H1 (cell line): ENCODE results near the gene NUDT3. TPM values are rescaled to one million over a fixed set of nuclear protein-coding genes. Genes with fewer than 3 reads are reported as not detected.

Experiments used
- CTCF ChIA-PET: fragments of 300-600 bp; sonication (Branson Sonifier 250); formaldehyde crosslinking; loops from one replicate; lab custom pipeline; 2021; ENCODE audit not compliant: partially characterized antibody; lab: Charles Lee
- POLR2A ChIA-PET: fragments of 300-600 bp; sonication (Branson Sonifier 250); formaldehyde crosslinking; loops from one replicate; lab custom pipeline; 2021; ENCODE audit warnings: inconsistent platforms; ENCODE audit not compliant: partially characterized antibody; lab: Charles Lee
- DNase-seq, 2 experiments: peaks; one replicate each; pipeline versions ENCODE4 v3.0.0 to v3.0.0-alpha.2; 2010 to 2022; ENCODE audit warnings: low spot score in 2 of 2, low read depth in 1 of 2, mixed read lengths in 1 of 2
- FAIRE-seq: peaks from 2 replicates; lab custom pipeline; 2011; peaks lifted over from hg19 to GRCh38; lab: Jason Lieb, UNC
- H2AFZ ChIP-seq: 2 replicates; pipeline ENCODE4 v1.8.1; 2012; ENCODE audit warnings: low read length, inconsistent platforms
- H2AK5ac ChIP-seq: 2 replicates; pipeline ENCODE4 v1.6.1; 2013; ENCODE audit warnings: low read depth, low read length
- H2BK120ac ChIP-seq: replicated peaks from 2 replicates; pipeline ENCODE3; 2013; ENCODE audit warnings: low read depth, low read length, inconsistent platforms
- H2BK12ac ChIP-seq: 2 replicates; pipeline ENCODE4 v1.6.1; 2013; ENCODE audit warnings: low read depth, low read length
- H2BK15ac ChIP-seq: 2 replicates; pipeline ENCODE4 v1.6.1; 2013; ENCODE audit warnings: low read length
- H2BK20ac ChIP-seq: 2 replicates; pipeline ENCODE4 v1.6.1; 2013; ENCODE audit warnings: low read length
- H2BK5ac ChIP-seq: 2 replicates; pipeline ENCODE4 v1.6.1; 2013; ENCODE audit warnings: low read depth, low read length
- H3K14ac ChIP-seq: 2 replicates; pipeline ENCODE4 v1.6.1; 2013; ENCODE audit warnings: inconsistent platforms; ENCODE audit not compliant: insufficient read length
- H3K18ac ChIP-seq: 2 replicates; pipeline ENCODE4 v1.6.1; 2013; ENCODE audit warnings: low read length; ENCODE audit errors: extremely low read depth
- H3K23ac ChIP-seq: 2 replicates; pipeline ENCODE4 v1.6.1; 2013; ENCODE audit warnings: inconsistent platforms; ENCODE audit not compliant: insufficient read length
- H3K23me2 ChIP-seq: 2 replicates; pipeline ENCODE4 v1.6.1; 2013; ENCODE audit warnings: low read depth, low read length
- H3K27ac ChIP-seq: 2 replicates; pipeline ENCODE4 v1.6.1; 2011; ENCODE audit warnings: low read depth, low read length, inconsistent platforms
- H3K27me3 ChIP-seq, 4 experiments: replicated peaks in 1 of 4; 1 replicate in 1 of 4; 2 replicates in 3 of 4; pipeline versions ENCODE4 v1.6.1 to v1.8.1; 2011 to 2013; ENCODE audit warnings: low read length in 3 of 4, mild to moderate bottlenecking in 3 of 4, inconsistent platforms in 2 of 4, mixed read lengths in 2 of 4, moderate library complexity in 1 of 4; ENCODE audit not compliant: control insufficient read depth in 3 of 4, insufficient read depth in 3 of 4; ENCODE audit errors: extremely low read depth in 1 of 4
- H3K36me3 ChIP-seq, 4 experiments: 2 replicates each; pipeline versions ENCODE4 v1.6.1 to v1.8.1; 2011 to 2013; ENCODE audit warnings: mild to moderate bottlenecking in 4 of 4, low read length in 3 of 4, moderate library complexity in 2 of 4, control low read depth in 1 of 4, inconsistent platforms in 1 of 4; ENCODE audit not compliant: insufficient read depth in 4 of 4, control insufficient read depth in 2 of 4
- H3K4ac ChIP-seq: replicated peaks from 2 replicates; pipeline ENCODE3; 2013; ENCODE audit warnings: low read length, low read depth, mixed read lengths, inconsistent platforms; ENCODE audit not compliant: insufficient read length
- H3K4me1 ChIP-seq, 4 experiments: replicated peaks in 1 of 4; 1 replicate in 1 of 4; 2 replicates in 3 of 4; pipeline versions ENCODE4 v1.6.1 to v1.8.1; 2011 to 2013; ENCODE audit warnings: low read length in 3 of 4, inconsistent platforms in 2 of 4, mixed read lengths in 1 of 4; ENCODE audit not compliant: insufficient read depth in 4 of 4, control insufficient read depth in 3 of 4
- H3K4me2 ChIP-seq, 2 experiments: 2 replicates each; pipeline versions ENCODE4 v1.6.1 to v1.8.1; 2011 to 2013; ENCODE audit warnings: low read depth in 2 of 2, low read length in 2 of 2, control low read depth in 1 of 2, inconsistent platforms in 1 of 2, mild to moderate bottlenecking in 1 of 2; ENCODE audit not compliant: insufficient read depth in 1 of 2
- H3K4me3 ChIP-seq, 4 experiments: fragments of 200-600, 300-600 bp in 1 of 4; sonication (generic), shearing (Covaris generic), sonication (Bioruptor Twin) in 1 of 4; 2 replicates each; pipeline versions ENCODE4 v1.5.1 to v1.8.1; 2011 to 2016; ENCODE audit warnings: low read length in 4 of 4, low read depth in 3 of 4, control low read depth in 2 of 4, inconsistent platforms in 2 of 4, mild to moderate bottlenecking in 2 of 4, mixed read lengths in 1 of 4, moderate library complexity in 1 of 4; ENCODE audit not compliant: insufficient read depth in 2 of 4; ENCODE audit errors: extremely low read depth in 1 of 4
- H3K56ac ChIP-seq: replicated peaks from 2 replicates; pipeline ENCODE3; 2013; ENCODE audit warnings: low read depth, mild to moderate bottlenecking, mixed read lengths, low read length, inconsistent platforms; ENCODE audit not compliant: insufficient read length
- H3K79me1 ChIP-seq: 2 replicates; pipeline ENCODE4 v1.6.1; 2013; ENCODE audit warnings: low read depth, low read length, control low read depth
- H3K79me2 ChIP-seq, 2 experiments: 2 replicates each; pipeline versions ENCODE4 v1.6.1 to v1.8.1; 2012 to 2013; ENCODE audit warnings: low read length in 2 of 2, mild to moderate bottlenecking in 2 of 2, inconsistent platforms in 1 of 2; ENCODE audit not compliant: insufficient read depth in 2 of 2, control insufficient read depth in 1 of 2
- H3K9ac ChIP-seq, 4 experiments: replicated peaks in 1 of 4; 1 replicate in 1 of 4; 2 replicates in 3 of 4; pipeline versions ENCODE4 v1.6.1 to v1.8.1; 2011 to 2013; ENCODE audit warnings: low read depth in 3 of 4, low read length in 3 of 4, control low read depth in 2 of 4, mild to moderate bottlenecking in 2 of 4, moderate library complexity in 2 of 4, inconsistent platforms in 1 of 4; ENCODE audit errors: extremely low read depth in 1 of 4
- H3K9me3 ChIP-seq, 2 experiments: 2 replicates each; pipeline versions ENCODE4 v1.6.1 to v1.8.1; 2012 to 2013; ENCODE audit warnings: mild to moderate bottlenecking in 2 of 2, moderate library complexity in 2 of 2, control low read depth in 1 of 2, inconsistent platforms in 1 of 2, low read depth in 1 of 2, low read length in 1 of 2, mixed read lengths in 1 of 2; ENCODE audit not compliant: insufficient read depth in 2 of 2
- H4K20me1 ChIP-seq, 2 experiments: replicated peaks in 1 of 2; 2 replicates each; pipeline versions ENCODE3 to v1.8.1; 2011 to 2013; ENCODE audit warnings: inconsistent platforms in 2 of 2, low read length in 2 of 2, mild to moderate bottlenecking in 1 of 2; ENCODE audit not compliant: insufficient read depth in 2 of 2, control insufficient read depth in 1 of 2
- H4K5ac ChIP-seq: 2 replicates; pipeline ENCODE4 v1.6.1; 2013; ENCODE audit warnings: low read length, low read depth, mixed read lengths, inconsistent platforms; ENCODE audit not compliant: insufficient read length
- H4K8ac ChIP-seq: 2 replicates; pipeline ENCODE4 v1.8.0; 2013; ENCODE audit warnings: mild to moderate bottlenecking, moderate library complexity, low read length, inconsistent platforms; ENCODE audit not compliant: insufficient read depth; ENCODE audit errors: extremely low read depth
- H4K91ac ChIP-seq: replicated peaks from 2 replicates; pipeline ENCODE3; 2013; ENCODE audit warnings: low read length, mixed read lengths, inconsistent platforms; ENCODE audit not compliant: insufficient read length
- CBX5 ChIP-seq: fragments of 300-800, 300-1000 bp; sonication (generic); IDR thresholded peaks from 2 replicates; pipeline ENCODE4 v1.7.1; 2016; ENCODE audit warnings: antibody characterized with exemption, low read length, low read depth
- CBX8 ChIP-seq: fragments of 300-800, 300-1000 bp; sonication (generic); IDR thresholded peaks from 2 replicates; pipeline ENCODE4 v1.7.1; 2016; ENCODE audit warnings: low read depth, low read length, borderline replicate concordance
- JUN ChIP-seq: IDR thresholded peaks from 2 replicates; pipeline ENCODE4 v1.6.1; 2011; ENCODE audit warnings: low read depth, mild to moderate bottlenecking, improper control_type of control experiment, low read length
- KDM4A ChIP-seq: IDR thresholded peaks from one replicate; pipeline ENCODE4 v1.7.1; 2012; ENCODE audit warnings: low read depth, mild to moderate bottlenecking, moderate library complexity, low read length, inconsistent platforms; ENCODE audit not compliant: severe bottlenecking
- KDM5A ChIP-seq: fragments of 200-600 bp; IDR thresholded peaks from 2 replicates; pipeline ENCODE4 v1.7.1; 2012; ENCODE audit warnings: mild to moderate bottlenecking, low read length, inconsistent platforms, mixed read lengths
- POU5F1 ChIP-seq: IDR thresholded peaks from 2 replicates; pipeline ENCODE4 v1.6.1; 2011; ENCODE audit warnings: low read depth, mild to moderate bottlenecking, low read length, moderate library complexity
- RBBP5 ChIP-seq: IDR thresholded peaks from 2 replicates; pipeline ENCODE4 v1.7.1; 2012; ENCODE audit warnings: low read depth, mild to moderate bottlenecking, inconsistent platforms, low read length, moderate library complexity, borderline replicate concordance
- SIN3A ChIP-seq, 2 experiments: IDR thresholded peaks in 1 of 2; conservative IDR thresholded peaks in 1 of 2; 2 replicates each; pipeline ENCODE4 v1.6.1; 2011 to 2012; ENCODE audit warnings: low read length in 2 of 2, improper control_type of control experiment in 1 of 2, low read depth in 1 of 2, mild to moderate bottlenecking in 1 of 2
- SIRT6 ChIP-seq: IDR thresholded peaks from one replicate; pipeline ENCODE4 v1.7.1; 2012; ENCODE audit warnings: low read length, inconsistent platforms
- SRF ChIP-seq: IDR thresholded peaks from 2 replicates; pipeline ENCODE4 v1.6.1; 2011; ENCODE audit warnings: mild to moderate bottlenecking, low read depth, low read length, moderate library complexity
- USF2 ChIP-seq: IDR thresholded peaks from 2 replicates; pipeline ENCODE4 v1.6.1; 2011; ENCODE audit warnings: low read length, improper control_type of control experiment
- WGBS, 2 experiments: shearing (Covaris generic) in 1 of 2; methylation state at CpG; one replicate each; pipeline versions ENCODE4 v1.1.6 to v1.1.7; 2013 to 2015; ENCODE audit warnings: low lambda C conversion rate in 2 of 2, mixed read lengths in 2 of 2, inconsistent platforms in 1 of 2, low coverage in 1 of 2, missing lambda C conversion rate in 1 of 2; ENCODE audit not compliant: insufficient replicate concordance in 2 of 2, insufficient coverage in 1 of 2, insufficient read length in 1 of 2; ENCODE audit errors: extremely low coverage in 1 of 2, missing lambda C conversion rate in 1 of 2; 5-methylcytosine and 5-hydroxymethylcytosine counted together
- polyA plus RNA-seq, 7 experiments: library from polyadenylated mRNA; depleted of rRNA in 3 of 7; stranded (reverse) in 5 of 7; unstranded in 2 of 7; fragments of >200 nt in 5 of 7; fragments of 200-250 nt in 2 of 7; gene quantifications; 1 replicate in 5 of 7; 2 replicates in 1 of 7; 4 replicates in 1 of 7; pipeline versions ENCODE4 v1.2.1 to v1.2.3, GENCODE V29; 2011 to 2013; ENCODE audit warnings: missing spikeins in 2 of 7, mixed read lengths in 2 of 7
- total RNA-seq: library from RNA; stranded (reverse); fragmentation: NEBNext Ultra II Directional; extraction: Animal tissue kit (Norgen Biotek cat#: 25700); gene quantifications from 2 replicates; pipeline ENCODE4 v1.2.1, GENCODE V29; 2021

Gene NUDT3
- total and polyA plus RNA-seq, 2 of the 8 experiments (the other 6 are each of a cell fraction or from before 2014, with no cell fraction given) = 14.1 to 36.9 TPM

- DNase-seq (no peak), FAIRE-seq (no peak)
- Histone ChIP-seq H3K9me3 (peaks cover 12 to 16% of the 10 kb centered on the region in 2 experiments), H3K27ac (no peak overlapping the region), H3K4ac (no peak overlapping the region), H2BK120ac (no peak overlapping the region), H3K56ac (no peak overlapping the region), H4K20me1 (no peaks in the 10 kb centered on the region), H4K5ac (no peak overlapping the region), H2BK15ac (no peak overlapping the region), H2AFZ (no peak overlapping the region), H2BK5ac (no peak overlapping the region), H3K18ac (no peak overlapping the region), H2BK20ac (no peak overlapping the region), H2BK12ac (no peak overlapping the region), H3K9ac (no peak overlapping the region), H4K91ac (no peak overlapping the region), H3K4me2 (no peak overlapping the region), H3K79me1 (no peaks in the 10 kb centered on the region), H3K79me2 (no peaks in the 10 kb centered on the region), H3K23me2 (no peaks in the 10 kb centered on the region), H3K36me3 (no peaks in the 10 kb centered on the region), H3K4me3 (no peak overlapping the region), H3K4me1 (no peaks in the 10 kb centered on the region), H3K23ac (no peak overlapping the region), H2AK5ac (no peak overlapping the region), H3K27me3 (no peaks in the 10 kb centered on the region), H4K8ac (no peak overlapping the region), H3K14ac (no peak overlapping the region)
- POLR2A ChIA-PET = interaction anchor here (0.9 to 1.8 kb wide), 10 partner anchors 9 to 189 kb away, joined by 3 to 9 read pairs (median 5); partner anchors contain the start of genes RPS10 and SMIM29
- WGBS, 2 experiments = 87% methylated on average over 27 of the region's 38 CpGs; no CpG with 5 or more reads in 1 of the 2 experiments
- CTCF ChIA-PET = interaction anchor here (1.4 to 4.6 kb wide), 2 partner anchors 10 to 22 kb away, joined by 5 to 15 read pairs; no protein-coding TSS in a partner anchor
- TF ChIP-seq SIN3A (conservative IDR thresholded peaks at IDR 0.05 in 1 of 2, IDR thresholded peaks at IDR 0.05 in 1 of 2; ENCODE audit: low read depth in 1 of 2, low read length in 2 of 2) (no peak), POU5F1 (no peak), CBX8 (no peak), KDM4A (no peak), JUN (no peak), CBX5 (no peak), KDM5A (no peak), RBBP5 (no peak), SIRT6 (no peak), USF2 (no peak), SRF (no peak)
These were observed 44.6 kb upstream of the NUDT3 start for GRCh38 chr6:34436803-34437643.
